ENCODE results near the gene NAIF1. TPM values are rescaled to one million over a fixed set of nuclear protein-coding genes. Genes with fewer than 3 reads are reported as not detected.

NAIF1 gene
- polyA plus RNA-seq, 2 donors, result 6.1 to 6.9 TPM

DNA sequence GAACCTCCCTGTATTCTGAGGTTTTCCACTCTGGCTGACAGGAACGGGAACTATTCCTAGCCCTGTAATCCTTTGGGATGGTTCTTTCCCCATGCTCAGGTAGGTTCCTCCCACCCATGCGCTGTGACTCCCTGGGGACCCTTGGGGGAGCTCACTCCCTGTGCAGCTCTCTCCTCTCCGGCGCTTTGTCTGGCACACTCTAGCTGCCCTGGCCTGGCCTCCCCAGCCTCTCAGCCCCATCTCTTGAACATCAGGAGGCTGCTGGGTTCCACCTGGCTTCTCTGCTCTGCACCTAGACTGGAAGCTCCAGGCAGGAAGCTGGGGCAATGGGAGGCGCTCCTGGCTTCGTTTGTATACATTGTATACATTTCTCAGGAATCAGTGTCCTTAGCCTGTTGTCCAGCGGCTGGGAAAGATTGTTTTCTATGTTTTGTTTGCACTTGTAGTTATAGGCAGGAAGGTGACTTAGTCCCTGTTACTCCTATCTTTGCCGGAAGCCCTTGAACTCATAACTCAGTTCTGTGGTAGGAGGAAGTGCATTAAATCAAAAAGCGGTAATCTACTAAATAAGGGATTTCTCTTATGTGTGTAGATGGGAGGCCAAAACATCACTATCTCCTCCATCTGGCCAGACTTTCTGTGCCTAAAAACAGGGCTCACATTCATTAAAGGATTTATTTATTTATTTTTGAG lies 21.3 kb upstream of the NAIF1 start:
- no peaks in the 10 kb centered on the region for H3K36me3 ChIP-seq (ENCODE audit: control insufficient read depth in 2 of 2, insufficient read depth in 2 of 2, low read length in 1 of 2)
- H3K27ac ChIP-seq (ENCODE audit: low read depth in 2 of 2, low read length in 1 of 2), result no peak overlapping the region
- peaks cover 4 to 5% of the 10 kb centered on the region in 2 donors for H3K4me1 ChIP-seq (ENCODE audit: control insufficient read depth in 2 of 2, insufficient read depth in 2 of 2, low read length in 1 of 2)
- H3K4me3 ChIP-seq (ENCODE audit: low read depth in 1 of 2, low read length in 2 of 2), result no peak overlapping the region
- 75 to 76% methylated on average over 9 of the region's 9 CpGs for WGBS, 2 donors
- no peaks in the 10 kb centered on the region for H3K9me3 ChIP-seq (ENCODE audit: control insufficient read depth in 2 of 2, insufficient read depth in 1 of 2, low read depth in 1 of 2, low read length in 1 of 2)
- H3K27me3 ChIP-seq (ENCODE audit: control insufficient read depth in 1 of 2, insufficient read depth in 2 of 2, low read length in 2 of 2), result no peaks in the 10 kb centered on the region

DNA sequence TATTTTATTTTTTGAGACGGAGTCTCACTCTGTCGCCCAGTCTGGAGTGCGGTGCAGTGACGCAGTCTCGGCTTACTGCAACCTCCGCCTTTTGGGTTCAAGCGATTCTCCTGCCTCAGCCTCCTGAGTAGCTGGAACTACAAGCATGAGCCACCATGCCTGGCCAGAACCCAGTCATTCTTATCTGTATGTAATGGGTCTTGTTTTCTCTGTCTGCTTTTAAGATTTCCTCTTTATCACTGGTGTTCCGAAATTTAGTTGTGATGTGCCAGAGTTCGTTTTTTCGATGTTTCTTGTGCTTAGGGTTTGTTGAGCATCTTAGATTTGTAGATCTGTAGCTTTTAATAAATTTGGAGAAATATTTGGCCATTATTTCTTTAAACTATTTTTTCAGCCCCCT lies 20.1 kb upstream of the NAIF1 start:
- Histone ChIP-seq H3K9me3 (ENCODE audit: control insufficient read depth in 2 of 2, insufficient read depth in 1 of 2, low read depth in 1 of 2, low read length in 1 of 2) (no peaks in the 10 kb centered on the region), H3K27ac (ENCODE audit: low read depth in 2 of 2, low read length in 1 of 2) (no peak overlapping the region), H3K4me3 (ENCODE audit: low read depth in 1 of 2, low read length in 2 of 2) (no peak overlapping the region), H3K27me3 (ENCODE audit: control insufficient read depth in 1 of 2, insufficient read depth in 2 of 2, low read length in 2 of 2) (no peaks in the 10 kb centered on the region), H3K4me1 (ENCODE audit: control insufficient read depth in 2 of 2, insufficient read depth in 2 of 2, low read length in 1 of 2) (peaks cover under 1 to 4% of the 10 kb centered on the region in 2 donors), H3K36me3 (ENCODE audit: control insufficient read depth in 2 of 2, insufficient read depth in 2 of 2, low read length in 1 of 2) (no peaks in the 10 kb centered on the region)
- 78 to 85% methylated on average over 10 of the region's 10 CpGs for WGBS, 2 donors

DNA sequence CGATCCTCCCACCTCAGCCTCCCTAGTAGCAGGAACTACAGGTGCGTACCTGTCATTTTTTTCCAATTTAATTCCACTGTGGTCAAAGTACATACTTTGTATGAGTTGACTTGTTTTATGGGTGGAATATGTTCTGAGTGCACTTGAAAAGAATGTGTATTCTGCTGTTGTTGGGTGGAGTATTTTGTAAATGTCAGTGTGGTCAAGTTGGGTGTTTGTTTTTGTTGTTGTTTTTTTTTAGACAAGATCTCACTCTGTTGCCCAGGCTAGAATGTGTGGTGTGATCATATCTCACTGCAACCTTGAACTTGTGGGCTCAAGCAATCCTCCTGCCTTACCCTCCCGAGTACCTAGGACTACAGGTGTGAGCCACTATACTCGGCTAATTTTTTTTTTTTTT lies 18.8 kb upstream of the NAIF1 start:
- WGBS, 2 donors, result 89% methylated on average over 4 of the region's 4 CpGs
- Histone ChIP-seq H3K4me3 (ENCODE audit: low read depth in 1 of 2, low read length in 2 of 2) (no peak overlapping the region), H3K4me1 (ENCODE audit: control insufficient read depth in 2 of 2, insufficient read depth in 2 of 2, low read length in 1 of 2) (peaks cover 0 to 1% of the 10 kb centered on the region in 2 donors), H3K9me3 (ENCODE audit: control insufficient read depth in 2 of 2, insufficient read depth in 1 of 2, low read depth in 1 of 2, low read length in 1 of 2) (no peaks in the 10 kb centered on the region), H3K27me3 (ENCODE audit: control insufficient read depth in 1 of 2, insufficient read depth in 2 of 2, low read length in 2 of 2) (no peaks in the 10 kb centered on the region), H3K27ac (ENCODE audit: low read depth in 2 of 2, low read length in 1 of 2) (no peak overlapping the region), H3K36me3 (ENCODE audit: control insufficient read depth in 2 of 2, insufficient read depth in 2 of 2, low read length in 1 of 2) (no peaks in the 10 kb centered on the region)

DNA sequence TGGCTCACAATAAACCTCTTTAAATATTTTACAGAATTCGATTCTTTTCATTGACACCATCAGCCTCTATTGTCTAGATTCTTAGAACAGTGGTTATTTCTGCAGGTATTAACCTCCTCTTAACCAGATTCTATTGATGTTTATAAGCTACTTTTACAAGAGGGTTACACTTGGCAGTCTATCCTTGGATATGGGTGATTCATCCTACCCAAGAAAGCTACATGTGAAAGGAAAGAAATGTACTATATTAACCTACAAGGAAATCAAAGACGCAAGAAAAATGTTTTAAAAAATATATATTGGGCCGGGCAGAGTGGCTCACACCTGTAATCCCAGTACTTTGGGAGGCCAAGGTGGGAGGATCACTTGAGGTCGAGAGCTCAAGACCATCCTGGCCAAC lies 17.6 kb upstream of the NAIF1 start:
- no peaks in the 10 kb centered on the region for H3K36me3 ChIP-seq (ENCODE audit: control insufficient read depth in 2 of 2, insufficient read depth in 2 of 2, low read length in 1 of 2)
- H3K4me3 ChIP-seq (ENCODE audit: low read depth in 1 of 2, low read length in 2 of 2), result no peak overlapping the region
- no peak overlapping the region for H3K27ac ChIP-seq (ENCODE audit: low read depth in 2 of 2, low read length in 1 of 2)
- WGBS, 2 donors, result 83 to 90% methylated on average over 4 of the region's 4 CpGs
- no peaks in the 10 kb centered on the region for H3K27me3 ChIP-seq (ENCODE audit: control insufficient read depth in 1 of 2, insufficient read depth in 2 of 2, low read length in 2 of 2)
- H3K4me1 ChIP-seq (ENCODE audit: control insufficient read depth in 2 of 2, insufficient read depth in 2 of 2, low read length in 1 of 2), result no peaks in the 10 kb centered on the region
- H3K9me3 ChIP-seq (ENCODE audit: control insufficient read depth in 2 of 2, insufficient read depth in 1 of 2, low read depth in 1 of 2, low read length in 1 of 2), result no peaks in the 10 kb centered on the region

DNA sequence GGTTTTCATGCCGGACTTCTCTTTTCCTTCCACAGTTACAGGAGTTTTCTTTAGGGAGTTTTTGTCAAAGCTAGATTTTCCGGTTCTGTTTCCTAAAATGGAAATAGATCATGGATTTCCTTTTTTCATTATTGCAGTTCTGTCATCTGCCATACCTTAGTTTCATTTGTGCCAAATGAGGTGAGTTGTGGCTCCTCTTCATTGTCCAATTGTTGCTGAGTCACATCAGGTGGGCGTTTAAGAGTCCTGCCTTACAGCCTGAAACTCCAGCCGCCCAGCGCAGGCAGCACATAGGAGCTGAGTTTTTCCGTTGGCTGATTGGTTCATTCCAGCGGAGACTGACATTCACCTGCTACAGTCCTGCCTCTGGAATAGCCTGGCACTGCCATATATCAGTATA lies 15.0 kb upstream of the NAIF1 start:
- H3K4me1 ChIP-seq (ENCODE audit: control insufficient read depth in 2 of 2, insufficient read depth in 2 of 2, low read length in 1 of 2), result peaks cover 0 to 3% of the 10 kb centered on the region in 2 donors

DNA sequence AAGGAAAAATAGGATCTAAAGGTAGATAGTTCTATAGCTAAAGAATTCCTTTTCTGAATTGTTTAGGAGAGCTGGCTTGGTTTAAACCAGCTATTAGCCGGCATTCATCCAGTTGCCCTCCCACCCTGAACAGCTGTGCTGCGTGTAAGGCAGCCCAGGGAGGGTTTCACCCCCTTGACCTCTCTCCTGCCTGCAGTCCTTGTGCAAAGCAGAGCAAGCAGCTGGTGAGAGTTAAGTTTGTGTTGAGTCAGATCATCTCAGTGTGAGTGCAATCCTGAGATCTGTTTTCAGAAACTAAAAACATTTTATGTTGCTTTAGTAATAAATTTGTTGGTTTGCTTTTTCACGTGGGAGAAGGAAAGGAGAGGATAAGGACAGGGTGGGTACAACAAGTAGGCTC lies 13.9 kb upstream of the NAIF1 start:
- H3K4me1 ChIP-seq (ENCODE audit: control insufficient read depth in 2 of 2, insufficient read depth in 2 of 2, low read length in 1 of 2), result peaks cover 0 to 3% of the 10 kb centered on the region in 2 donors
- 51 to 58% methylated on average over 3 of the region's 3 CpGs for WGBS, 2 donors
- H3K9me3 ChIP-seq (ENCODE audit: control insufficient read depth in 2 of 2, insufficient read depth in 1 of 2, low read depth in 1 of 2, low read length in 1 of 2), result no peaks in the 10 kb centered on the region
- peak overlapping the region; percentile 71 to 84 for H3K27ac ChIP-seq (ENCODE audit: low read depth in 2 of 2, low read length in 1 of 2)
- no peaks in the 10 kb centered on the region for H3K27me3 ChIP-seq (ENCODE audit: control insufficient read depth in 1 of 2, insufficient read depth in 2 of 2, low read length in 2 of 2)
- H3K4me3 ChIP-seq (ENCODE audit: low read depth in 1 of 2, low read length in 2 of 2), result no peak overlapping the region
- peaks cover 0 to 3% of the 10 kb centered on the region in 2 donors for H3K36me3 ChIP-seq (ENCODE audit: control insufficient read depth in 2 of 2, insufficient read depth in 2 of 2, low read length in 1 of 2)

More for the DNA sequence above, 15.0 kb upstream of the NAIF1 start:
- WGBS, 2 donors, result 34 to 51% methylated on average over 7 of the region's 7 CpGs
- H3K27me3 ChIP-seq (ENCODE audit: control insufficient read depth in 1 of 2, insufficient read depth in 2 of 2, low read length in 2 of 2), result no peaks in the 10 kb centered on the region
- peaks cover 0 to 3% of the 10 kb centered on the region in 2 donors for H3K36me3 ChIP-seq (ENCODE audit: control insufficient read depth in 2 of 2, insufficient read depth in 2 of 2, low read length in 1 of 2)
- no peaks in the 10 kb centered on the region for H3K9me3 ChIP-seq (ENCODE audit: control insufficient read depth in 2 of 2, insufficient read depth in 1 of 2, low read depth in 1 of 2, low read length in 1 of 2)
- peak overlapping the region; percentile 71 to 84 for H3K27ac ChIP-seq (ENCODE audit: low read depth in 2 of 2, low read length in 1 of 2)
- H3K4me3 ChIP-seq (ENCODE audit: low read depth in 1 of 2, low read length in 2 of 2), result no peak overlapping the region

DNA sequence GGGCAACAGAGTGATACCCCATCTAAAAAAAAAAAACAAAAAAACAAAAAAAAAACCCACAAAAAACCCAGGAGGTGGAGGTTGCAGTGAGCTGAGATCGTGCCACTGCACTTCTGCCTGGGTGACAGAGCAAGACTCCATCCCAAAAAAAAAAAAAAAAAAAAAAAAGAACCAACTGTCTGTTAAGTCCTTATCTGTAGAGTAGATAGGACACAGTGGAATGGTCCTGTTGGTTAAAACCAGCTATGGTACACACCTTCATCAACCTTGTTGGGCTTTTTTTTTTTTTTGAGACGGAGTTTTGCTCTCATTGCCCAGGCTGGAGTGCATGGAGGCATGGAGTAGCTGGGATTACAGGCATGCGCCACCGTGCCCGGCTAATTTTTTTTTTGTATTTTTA lies 13.1 kb upstream of the NAIF1 start:
- peaks cover 0 to 3% of the 10 kb centered on the region in 2 donors for H3K4me1 ChIP-seq (ENCODE audit: control insufficient read depth in 2 of 2, insufficient read depth in 2 of 2, low read length in 1 of 2)
- H3K27me3 ChIP-seq (ENCODE audit: control insufficient read depth in 1 of 2, insufficient read depth in 2 of 2, low read length in 2 of 2), result no peaks in the 10 kb centered on the region
- H3K4me3 ChIP-seq (ENCODE audit: low read depth in 1 of 2, low read length in 2 of 2), result no peak overlapping the region
- H3K27ac ChIP-seq (ENCODE audit: low read depth in 2 of 2, low read length in 1 of 2), result no peak overlapping the region
- 93 to 94% methylated on average over 5 of the region's 5 CpGs for WGBS, 2 donors
- no peaks in the 10 kb centered on the region for H3K9me3 ChIP-seq (ENCODE audit: control insufficient read depth in 2 of 2, insufficient read depth in 1 of 2, low read depth in 1 of 2, low read length in 1 of 2)
- peaks cover 0 to 3% of the 10 kb centered on the region in 2 donors for H3K36me3 ChIP-seq (ENCODE audit: control insufficient read depth in 2 of 2, insufficient read depth in 2 of 2, low read length in 1 of 2)

DNA sequence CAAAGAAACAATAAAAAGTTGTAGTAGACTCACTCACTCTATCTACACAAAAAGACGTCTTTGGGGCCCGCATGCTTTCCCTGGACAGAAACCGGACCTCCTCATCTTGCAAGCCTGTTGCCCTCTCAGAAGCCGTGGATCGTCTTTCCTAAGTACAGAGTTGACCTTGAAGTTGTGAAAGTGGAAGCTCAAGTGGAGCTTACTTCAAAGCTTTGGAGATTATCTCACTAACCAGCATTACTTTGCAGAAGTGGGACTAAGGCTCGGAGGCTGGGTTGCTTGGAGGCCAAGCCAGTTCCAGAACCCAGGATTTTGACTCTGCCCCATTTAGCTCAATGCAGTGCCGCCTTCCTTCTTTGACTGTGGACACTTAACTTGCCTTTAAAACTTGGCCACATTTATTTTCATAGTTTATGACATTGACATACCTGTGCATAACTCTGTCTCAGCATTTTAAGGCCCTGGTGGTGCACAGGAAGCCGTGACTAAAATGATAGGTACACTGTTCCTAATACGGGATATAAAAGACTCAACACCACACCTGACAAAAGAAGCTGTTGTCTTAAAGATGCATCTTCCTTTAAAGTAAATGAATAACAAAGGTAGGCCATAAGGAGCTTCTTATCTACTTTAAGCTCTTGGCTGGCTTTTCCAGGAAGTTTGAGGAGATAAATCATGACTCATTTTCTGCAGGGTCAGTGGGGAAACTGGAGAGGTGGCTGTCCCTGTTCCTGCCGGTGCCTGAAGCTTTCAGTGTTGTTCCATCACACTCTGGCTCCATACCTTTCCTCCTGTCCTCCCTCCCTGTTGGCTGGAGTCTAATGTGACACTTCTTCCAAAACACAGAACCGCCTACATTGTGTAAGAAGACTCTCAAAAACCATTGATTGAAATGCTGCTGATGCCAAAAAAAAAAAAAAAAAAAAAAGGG lies 11.6 kb upstream of the NAIF1 start:
- Histone ChIP-seq H3K27me3 (ENCODE audit: control insufficient read depth in 1 of 2, insufficient read depth in 2 of 2, low read length in 2 of 2) (no peaks in the 10 kb centered on the region), H3K36me3 (ENCODE audit: control insufficient read depth in 2 of 2, insufficient read depth in 2 of 2, low read length in 1 of 2) (peaks cover 0 to 3% of the 10 kb centered on the region in 2 donors), H3K4me3 (ENCODE audit: low read depth in 1 of 2, low read length in 2 of 2) (no peak overlapping the region), H3K4me1 (ENCODE audit: control insufficient read depth in 2 of 2, insufficient read depth in 2 of 2, low read length in 1 of 2) (peaks cover 3% of the 10 kb centered on the region in 2 donors), H3K27ac (ENCODE audit: low read depth in 2 of 2, low read length in 1 of 2) (peak overlapping the region; percentile 68 to 82), H3K9me3 (ENCODE audit: control insufficient read depth in 2 of 2, insufficient read depth in 1 of 2, low read depth in 1 of 2, low read length in 1 of 2) (no peaks in the 10 kb centered on the region)
- WGBS, 2 donors, result 53% methylated on average over 11 of the region's 11 CpGs

DNA sequence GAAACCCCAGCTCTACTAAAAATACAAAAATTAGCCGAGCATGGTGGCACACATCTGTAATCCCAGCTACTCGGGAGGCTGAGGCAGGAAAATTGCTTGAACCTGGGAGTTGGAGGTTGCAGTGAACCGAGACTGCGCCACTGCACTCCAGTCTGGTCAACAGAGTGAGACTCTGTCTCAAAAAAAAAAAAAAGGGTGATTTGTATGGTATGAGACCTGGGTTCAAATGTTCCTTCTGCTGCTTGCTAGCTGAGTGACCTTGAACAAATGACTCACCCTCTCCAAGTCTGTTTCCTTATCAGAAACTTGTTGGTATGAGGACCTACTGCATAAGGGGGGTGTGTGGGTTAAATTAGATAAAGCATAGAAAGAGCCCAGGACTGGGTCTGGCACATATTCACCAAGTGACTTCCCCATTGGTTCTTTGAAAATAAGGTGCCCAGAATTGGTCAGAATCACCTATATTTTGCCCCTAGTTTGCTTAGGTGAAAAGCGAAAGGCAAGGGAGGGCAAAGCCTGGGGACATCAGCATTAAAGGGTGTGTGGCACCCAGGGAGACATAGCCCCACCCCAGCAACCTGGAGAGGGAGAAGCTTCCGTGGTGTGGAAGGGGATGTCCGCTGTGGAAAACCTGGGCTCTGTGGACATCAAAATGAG lies 10.9 kb upstream of the NAIF1 start:
- Histone ChIP-seq H3K36me3 (ENCODE audit: control insufficient read depth in 2 of 2, insufficient read depth in 2 of 2, low read length in 1 of 2) (peaks cover 0 to 3% of the 10 kb centered on the region in 2 donors), H3K27ac (ENCODE audit: low read depth in 2 of 2, low read length in 1 of 2) (peak overlapping the region; percentile 68 to 82), H3K4me1 (ENCODE audit: control insufficient read depth in 2 of 2, insufficient read depth in 2 of 2, low read length in 1 of 2) (peaks cover 3 to 4% of the 10 kb centered on the region in 2 donors), H3K9me3 (ENCODE audit: control insufficient read depth in 2 of 2, insufficient read depth in 1 of 2, low read depth in 1 of 2, low read length in 1 of 2) (no peaks in the 10 kb centered on the region), H3K27me3 (ENCODE audit: control insufficient read depth in 1 of 2, insufficient read depth in 2 of 2, low read length in 2 of 2) (no peaks in the 10 kb centered on the region), H3K4me3 (ENCODE audit: low read depth in 1 of 2, low read length in 2 of 2) (no peak overlapping the region)
- WGBS, 2 donors, result 90 to 96% methylated on average over 7 of the region's 7 CpGs
